Choroid plexus epithelial cell (primary cell): Measurements from ENCODE around the gene PAK3.

Source experiments
- DNase-seq: peaks from one replicate; pipeline ENCODE4 v3.0.0-alpha.2; 2010; ENCODE audit warnings: low read depth
- H3K4me3 ChIP-seq: 2 replicates; pipeline ENCODE4 v1.5.1; 2011; ENCODE audit warnings: low read depth, mild to moderate bottlenecking, control low read depth, low read length, moderate library complexity
- CTCF ChIP-seq: conservative IDR thresholded peaks from 2 replicates; pipeline ENCODE4 v1.5.1; 2011; ENCODE audit warnings: low read depth, mild to moderate bottlenecking, control low read depth, inconsistent platforms, low read length, moderate library complexity

PAK3 gene

GRCh38 chrX:111088628-111089027 lies 7.4 kb upstream of the PAK3 start:
- no peak for TF ChIP-seq CTCF
- DNase-seq, result no peak
- H3K4me3 ChIP-seq, result no peak overlapping the region

DNA sequence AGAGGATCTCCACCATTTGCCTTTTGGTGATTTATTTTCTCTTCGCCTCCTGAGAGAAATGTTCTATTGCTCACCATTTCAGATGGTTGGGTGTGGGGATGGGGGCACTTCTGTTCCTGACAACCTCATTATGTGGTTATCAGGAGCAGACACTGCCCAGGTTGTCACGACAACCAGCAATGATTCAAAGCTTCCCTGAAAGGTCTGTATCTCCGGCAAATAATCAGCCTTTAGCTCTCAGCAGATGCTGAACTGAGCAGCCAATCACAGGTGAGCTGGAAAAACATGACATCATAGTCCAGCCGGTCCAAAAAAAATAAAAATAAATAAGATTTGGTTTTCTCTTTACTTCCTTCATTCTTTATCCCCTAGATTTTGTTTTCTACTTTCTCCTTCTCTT lies 5.5 kb upstream of the PAK3 start:
- no peak overlapping the region for H3K4me3 ChIP-seq
- TF ChIP-seq CTCF, result no peak
- no peak for DNase-seq

- peak; percentile 44 for TF ChIP-seq CTCF
- H3K4me3 ChIP-seq, result no peak overlapping the region
- DNase-seq, result peak; percentile 4
Measured at GRCh38 chrX:111098874-111099273, 2.9 kb downstream of the PAK3 start.

DNA sequence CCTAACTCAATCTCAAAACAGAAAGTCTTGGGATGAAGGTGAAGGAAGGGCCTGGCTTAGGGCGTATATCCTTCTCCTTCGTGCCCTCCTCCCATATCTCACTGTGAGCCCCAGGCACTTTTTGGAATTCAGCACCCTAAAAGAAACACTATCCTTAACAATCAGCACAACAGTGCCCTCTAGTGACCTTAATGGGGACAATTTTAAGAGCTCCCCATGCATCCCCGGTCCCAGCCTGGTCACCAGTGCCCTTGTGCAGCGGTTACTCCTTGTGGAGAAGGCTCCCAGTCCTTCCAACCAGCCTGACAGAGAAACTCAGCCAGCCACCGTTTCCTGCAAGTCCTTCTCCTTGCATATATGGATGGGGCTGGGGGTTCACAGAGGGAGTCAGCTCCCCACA lies 4.2 kb downstream of the PAK3 start:
- DNase-seq, result peak; percentile 7
- peak; percentile 29 for TF ChIP-seq CTCF
- H3K4me3 ChIP-seq, result no peak overlapping the region

GRCh38 chrX:111101580-111101979 lies 5.6 kb downstream of the PAK3 start:
- H3K4me3 ChIP-seq, result no peak overlapping the region
- no peak for TF ChIP-seq CTCF
- DNase-seq, result no peak

- DNase-seq, result no peak
- no peak overlapping the region for H3K4me3 ChIP-seq
- no peak for TF ChIP-seq CTCF
Measured at GRCh38 chrX:111102636-111103035, 6.6 kb downstream of the PAK3 start.

- H3K4me3 ChIP-seq, result no peak overlapping the region
- no peak for TF ChIP-seq CTCF
- no peak for DNase-seq
Measured at GRCh38 chrX:111103246-111103645, 7.3 kb downstream of the PAK3 start.
